ENCODE results near the gene RHCE.
"Not testable (repeated sequence)": the region's sequence is repeated elsewhere in the genome, so short reads cannot be mapped to it uniquely, and the experiment has no call there.

RHCE gene

DNA sequence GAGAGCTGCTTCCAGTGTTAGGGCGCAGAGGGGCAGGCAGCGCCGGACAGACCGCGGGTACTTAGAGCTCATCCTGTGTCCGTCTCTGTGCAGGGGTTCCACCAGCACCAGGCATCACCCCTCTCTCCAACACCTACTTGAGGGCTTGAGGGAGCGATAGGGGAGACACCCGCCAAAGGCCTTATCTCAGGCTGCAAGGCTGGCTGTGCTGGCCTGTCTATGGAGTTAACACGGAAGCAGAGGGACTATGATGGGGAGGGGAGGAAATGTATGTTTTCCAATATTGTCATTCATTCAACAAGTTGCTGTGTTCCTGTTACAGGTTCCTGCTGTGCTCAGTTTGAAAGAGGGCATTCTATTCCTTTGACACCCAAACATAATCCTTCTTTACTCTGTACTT is at the start of gene RHCE:
TSS of gene RHCE (minus strand) at position 111 of the 400 bp plus-strand sequence. CDS start at position 72, 39 bp downstream.
- DNase-seq (ENCODE audit: low read depth), result not testable (repeated sequence)

DNA sequence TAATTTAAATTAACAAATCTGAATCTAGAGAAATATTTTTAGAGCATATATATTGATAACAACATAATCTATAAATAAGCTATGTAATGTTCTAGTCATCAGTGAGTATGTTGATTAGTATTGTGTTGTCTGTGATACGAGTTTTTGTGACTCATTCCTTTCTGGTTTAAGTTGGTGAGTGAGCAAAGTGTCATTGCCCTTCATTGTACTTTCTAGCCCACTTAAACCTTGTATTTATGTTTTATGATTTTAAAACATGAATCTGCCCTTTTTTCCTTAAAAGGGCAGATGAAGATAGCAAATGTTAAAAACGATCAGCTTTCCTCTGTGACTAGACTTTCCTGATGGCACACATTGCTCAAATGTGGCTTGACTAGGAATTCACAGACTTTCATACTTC is 48.6 kb upstream of the RHCE start:
- peak; percentile 6 for DNase-seq (ENCODE audit: low read depth)

DNA sequence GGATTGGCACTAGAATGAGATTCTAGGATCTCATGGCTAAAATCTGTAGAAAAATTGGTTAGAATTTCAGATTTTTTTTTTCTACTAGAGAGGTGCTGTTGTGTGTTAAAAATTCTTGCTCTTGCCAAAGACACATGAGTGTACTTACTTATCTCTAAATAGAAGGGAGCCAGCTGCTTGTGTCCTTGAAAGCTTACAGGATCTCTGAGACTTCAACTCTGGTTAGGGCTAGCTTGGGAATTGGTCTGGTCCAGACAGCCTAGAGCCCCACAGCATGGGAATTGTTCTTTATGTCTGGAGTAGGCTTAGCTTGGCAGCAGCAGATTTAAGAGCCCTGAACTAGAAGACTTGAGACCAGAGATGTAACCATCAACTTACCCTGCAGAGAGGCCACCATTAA is 47.4 kb upstream of the RHCE start:
- DNase-seq (ENCODE audit: low read depth), result no peak

DNA sequence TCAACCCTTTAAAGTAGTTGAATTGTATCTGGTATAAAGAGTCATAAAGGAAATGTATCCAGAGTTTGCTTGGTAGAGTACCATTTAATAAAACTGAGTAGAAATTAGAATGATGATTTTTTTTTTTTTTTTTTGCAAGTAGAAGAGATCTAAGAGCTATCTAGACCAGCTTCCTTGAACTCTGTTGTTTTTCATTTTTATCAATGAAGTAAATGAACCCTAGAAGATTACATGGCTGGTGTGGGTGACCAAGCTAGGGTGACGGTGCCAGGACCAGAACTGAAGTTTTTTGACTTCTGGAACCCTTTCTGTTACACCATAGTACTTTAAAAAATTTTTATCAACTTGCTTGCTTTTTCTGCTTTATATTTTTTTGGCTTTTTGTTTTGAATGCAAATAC is 47.0 kb upstream of the RHCE start:
- DNase-seq (ENCODE audit: low read depth), result no peak

- no peak for DNase-seq (ENCODE audit: low read depth)
Observed at GRCh38 chr1:25467193-25467592, 46.6 kb upstream of the RHCE start.

DNA sequence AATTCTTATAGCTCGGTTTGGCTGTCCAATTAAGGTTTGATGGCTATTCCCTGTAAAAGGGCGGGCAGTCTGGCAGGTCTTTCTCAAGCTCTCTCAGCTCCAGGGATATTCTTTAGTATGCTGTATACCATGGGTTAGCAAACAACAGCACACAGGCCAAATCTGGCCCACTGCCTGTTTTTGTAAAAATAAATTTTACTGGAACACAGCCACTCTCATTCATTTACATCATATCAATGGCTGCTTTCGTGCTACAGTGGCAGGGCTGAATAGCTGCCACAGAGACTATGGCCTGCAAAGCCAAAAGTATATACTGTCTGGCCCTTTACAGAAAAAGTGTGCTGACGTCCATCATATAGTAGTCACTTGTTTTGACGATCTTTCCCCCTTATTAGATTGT is 42.1 kb upstream of the RHCE start:
- no peak for DNase-seq (ENCODE audit: low read depth)

DNA sequence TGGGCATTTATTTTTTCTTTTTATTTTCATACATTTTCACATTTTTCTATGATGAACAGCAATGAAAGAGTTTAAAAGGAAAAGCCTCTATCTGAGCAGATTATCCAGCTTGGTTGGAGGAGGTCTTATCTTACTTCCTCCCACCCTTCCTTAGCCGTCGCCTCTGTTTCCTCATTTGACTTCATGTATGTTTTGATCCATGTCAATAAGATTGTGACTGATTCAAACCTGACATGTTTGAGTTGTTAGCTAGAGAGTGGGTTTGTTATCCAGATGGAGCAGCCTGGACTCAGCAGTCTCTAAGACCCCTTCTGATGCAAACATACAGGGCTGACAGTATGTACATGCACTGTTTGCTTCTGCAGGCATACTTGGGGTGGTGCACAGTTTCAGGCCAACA is 41.2 kb upstream of the RHCE start:
- DNase-seq (ENCODE audit: low read depth), result no peak

DNA sequence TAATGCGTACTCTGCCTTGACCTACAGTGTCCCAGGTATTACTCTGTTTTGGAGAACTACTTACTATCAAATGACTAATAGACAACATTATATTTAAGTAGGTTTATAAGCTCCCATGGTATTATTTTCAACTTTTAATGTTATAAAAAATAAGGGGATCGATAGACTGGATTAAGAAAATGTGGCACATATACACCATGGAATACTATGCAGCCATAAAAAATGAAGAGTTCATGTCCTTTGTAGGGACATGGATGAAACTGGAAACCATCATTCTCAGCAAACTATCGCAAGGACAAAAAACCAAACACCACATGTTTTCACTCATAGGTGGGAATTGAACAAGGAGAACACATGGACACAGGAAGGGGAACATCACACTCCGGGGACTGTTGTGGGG is 40.2 kb upstream of the RHCE start:
- not testable (repeated sequence) for DNase-seq (ENCODE audit: low read depth)

DNA sequence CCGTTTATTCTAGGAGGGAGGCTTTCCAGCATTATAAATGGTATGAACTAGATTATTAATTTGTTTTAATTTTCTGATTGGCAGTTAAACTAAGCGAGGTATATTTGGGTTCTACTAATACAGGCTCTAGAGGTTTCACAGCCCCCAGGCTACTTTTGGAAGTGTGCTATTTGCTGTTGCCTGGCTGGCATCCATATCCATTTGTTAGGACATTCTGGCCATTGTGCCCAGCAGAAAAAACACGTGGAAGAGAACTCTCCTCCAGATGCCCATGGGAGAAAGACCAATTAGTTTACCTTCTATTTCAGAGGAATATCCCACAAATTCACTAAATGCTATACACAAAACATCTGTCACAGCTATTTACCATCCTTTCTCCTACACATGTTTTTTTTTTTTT is 39.4 kb upstream of the RHCE start:
- no peak for DNase-seq (ENCODE audit: low read depth)

GRCh38 chr1:25458541-25459298 is 38.1 kb upstream of the RHCE start:
- DNase-seq (ENCODE audit: low read depth), result no peak

GRCh38 chr1:25456502-25456901 is 35.9 kb upstream of the RHCE start:
- no peak for DNase-seq (ENCODE audit: low read depth)

- DNase-seq (ENCODE audit: low read depth), result no peak
Observed at GRCh38 chr1:25451908-25452307, 31.3 kb upstream of the RHCE start.

- DNase-seq (ENCODE audit: low read depth), result no peak
Observed at GRCh38 chr1:25450891-25451290, 30.3 kb upstream of the RHCE start.

GRCh38 chr1:25447547-25447946 is 26.9 kb upstream of the RHCE start:
- no peak for DNase-seq (ENCODE audit: low read depth)

GRCh38 chr1:25445993-25446538 is 25.4 kb upstream of the RHCE start:
- DNase-seq (ENCODE audit: low read depth), result no peak

DNA sequence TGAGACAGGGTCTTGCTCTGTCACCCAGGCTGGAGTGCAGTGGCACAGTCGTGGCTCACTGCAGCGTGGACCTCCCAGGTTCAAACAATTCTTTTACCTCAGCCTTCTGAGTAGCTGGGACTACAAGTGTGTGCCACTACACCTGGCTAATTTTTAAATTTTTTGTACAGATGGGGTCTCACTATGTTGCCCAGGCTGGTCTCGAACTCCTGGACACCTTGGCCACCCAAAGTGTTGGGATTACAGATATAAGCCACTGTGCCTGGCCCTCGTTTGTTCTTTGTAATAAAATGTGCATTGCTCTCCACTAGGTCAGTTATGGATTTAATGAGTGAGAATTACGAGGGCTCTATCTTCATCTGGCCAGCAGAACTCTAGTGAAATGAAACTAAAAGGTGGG is 24.0 kb upstream of the RHCE start:
- not testable (repeated sequence) for DNase-seq (ENCODE audit: low read depth)

- DNase-seq (ENCODE audit: low read depth), result no peak
Observed at GRCh38 chr1:25443030-25443699, 22.5 kb upstream of the RHCE start.

GRCh38 chr1:25442178-25442577 is 21.6 kb upstream of the RHCE start:
- DNase-seq (ENCODE audit: low read depth), result no peak

GRCh38 chr1:25439287-25439686 is 18.7 kb upstream of the RHCE start:
- DNase-seq (ENCODE audit: low read depth), result no peak

GRCh38 chr1:25437672-25438071 is 17.0 kb upstream of the RHCE start:
- no peak for DNase-seq (ENCODE audit: low read depth)

DNA sequence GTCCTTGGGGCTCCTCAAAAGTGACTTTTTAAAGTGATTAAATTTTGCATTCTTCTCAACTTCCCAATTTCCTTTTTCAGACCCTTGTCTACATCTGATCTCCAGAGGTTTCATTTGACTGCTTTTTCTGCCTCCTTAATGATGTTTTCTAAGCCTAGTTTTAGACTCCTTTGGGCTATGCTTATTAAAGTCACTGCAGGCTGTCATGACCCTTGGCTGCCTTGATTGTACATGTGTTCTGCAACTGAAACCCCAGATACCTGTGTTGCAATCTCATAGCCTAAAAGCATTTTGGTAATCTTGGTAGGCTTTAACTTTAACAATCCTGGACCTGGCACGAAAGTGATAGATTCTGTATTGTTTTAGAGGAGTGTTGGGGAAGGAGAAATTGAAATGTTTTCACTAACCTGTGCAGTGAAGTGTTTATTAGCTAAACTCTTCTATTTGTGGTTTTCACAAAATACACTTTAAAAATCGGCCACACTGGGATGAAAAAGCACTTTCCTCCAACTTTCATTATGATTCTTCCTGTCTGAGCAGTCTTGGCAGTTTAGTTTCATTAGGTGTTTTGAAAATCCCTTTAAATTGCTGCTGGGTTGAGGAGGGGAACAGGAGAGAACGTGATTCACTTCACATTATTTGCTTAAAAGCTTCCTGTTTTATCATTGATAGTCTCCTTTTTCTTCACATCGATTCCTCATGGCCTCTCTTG is 14.9 kb upstream of the RHCE start:
- no peak for DNase-seq (ENCODE audit: low read depth)

- no peak for DNase-seq (ENCODE audit: low read depth)
Observed at GRCh38 chr1:25433389-25434186, 13.0 kb upstream of the RHCE start.
